B cell (primary cell): ENCODE results near the gene PARVB. TPM values are rescaled to one million over a fixed set of nuclear protein-coding genes. Genes with fewer than 3 reads are reported as not detected.

Source experiments
- ATAC-seq: fragments of 200-7000 bp; cut with Tn5 transposase; one replicate; pipeline ENCODE4 v1.10.0; 2021; ENCODE audit warnings: low read depth, mild to moderate bottlenecking, moderate number of reproducible peaks, moderate library complexity
- CTCF ChIA-PET: fragments of 350-600 bp; sonication (Branson Sonifier 250); formaldehyde crosslinking; loops from one replicate; lab custom pipeline; 2021; ENCODE audit warnings: antibody characterized with exemption, inconsistent platforms; lab: Charles Lee
- POLR2A ChIA-PET: fragments of 350-600 bp; sonication (Branson Sonifier 250); formaldehyde crosslinking; loops from one replicate; lab custom pipeline; 2021; ENCODE audit warnings: antibody characterized with exemption; lab: Charles Lee
- DNase-seq: peaks from one replicate; pipeline ENCODE4 v3.0.0; 2013
- H2AFZ ChIP-seq: 2 replicates; pipeline ENCODE4 v1.6.1; 2012; ENCODE audit warnings: mild to moderate bottlenecking, low read depth, low read length; ENCODE audit not compliant: insufficient read depth, poor library complexity, severe bottlenecking
- H3K27ac ChIP-seq, 2 donors: 1 replicate in 1 of 2; 2 replicates in 1 of 2; pipeline ENCODE4 v1.5.1; 2012 to 2013; ENCODE audit warnings: low read length in 2 of 2, mild to moderate bottlenecking in 2 of 2, moderate library complexity in 1 of 2
- H3K27me3 ChIP-seq, 4 experiments: fragments of 200-600 bp in 1 of 4; sonication (generic) in 1 of 4; replicated peaks in 1 of 4; 1 replicate in 2 of 4; 2 replicates in 2 of 4; pipeline versions ENCODE4 v1.6.1 to v1.7.0; 2013 to 2016; ENCODE audit warnings: low read length in 3 of 4, mild to moderate bottlenecking in 2 of 4, mixed read lengths in 1 of 4, moderate library complexity in 1 of 4; ENCODE audit not compliant: insufficient read depth in 4 of 4, control insufficient read depth in 3 of 4; ENCODE audit errors: control extremely low read depth in 1 of 4
- H3K36me3 ChIP-seq, 2 experiments: replicated peaks in 1 of 2; 1 replicate in 1 of 2; 2 replicates in 1 of 2; pipeline versions ENCODE4 v1.6.1 to v1.7.1; 2013; ENCODE audit warnings: low read length in 1 of 2; ENCODE audit not compliant: insufficient read depth in 2 of 2, control insufficient read depth in 1 of 2; ENCODE audit errors: control extremely low read depth in 1 of 2, extremely low read depth in 1 of 2
- H3K4me1 ChIP-seq, 2 donors: fragments of 200-600 bp in 1 of 2; sonication (generic) in 1 of 2; 1 replicate in 1 of 2; 2 replicates in 1 of 2; pipeline versions ENCODE4 v1.5.1 to v1.6.1; 2013 to 2017; ENCODE audit warnings: low read length in 2 of 2; ENCODE audit not compliant: control insufficient read depth in 2 of 2, insufficient read depth in 2 of 2
- H3K4me2 ChIP-seq: replicated peaks from 2 replicates; pipeline ENCODE3; 2012; ENCODE audit warnings: mild to moderate bottlenecking, low read depth, low read length; ENCODE audit not compliant: poor library complexity, severe bottlenecking
- H3K4me3 ChIP-seq, 5 experiments: fragments of 200-600 bp in 1 of 5; sonication (generic) in 1 of 5; 1 replicate in 3 of 5; 2 replicates in 2 of 5; pipeline versions ENCODE4 v1.5.1 to v1.7.0; 2011 to 2016; ENCODE audit warnings: low read length in 4 of 5, mild to moderate bottlenecking in 4 of 5, low read depth in 2 of 5, control low read depth in 1 of 5, moderate library complexity in 1 of 5; ENCODE audit not compliant: insufficient read depth in 1 of 5; ENCODE audit errors: control extremely low read depth in 1 of 5, extremely low read depth in 1 of 5
- H3K79me2 ChIP-seq: fragments of 200-600 bp; sonication (generic); one replicate; pipeline ENCODE4 v1.6.0; 2016; ENCODE audit warnings: low read length; ENCODE audit not compliant: control insufficient read depth, insufficient read depth
- H3K9ac ChIP-seq: fragments of 200-600 bp; sonication (generic); 2 replicates; pipeline ENCODE4 v1.6.1; 2017; ENCODE audit warnings: mild to moderate bottlenecking, low read length, moderate library complexity
- H3K9me3 ChIP-seq, 3 donors: one replicate each; pipeline versions ENCODE4 v1.6.1 to v1.7.1; 2013; ENCODE audit warnings: low read length in 2 of 3; ENCODE audit not compliant: control insufficient read depth in 2 of 3, insufficient read depth in 1 of 3; ENCODE audit errors: control extremely low read depth in 1 of 3
- H4K20me1 ChIP-seq: 2 replicates; pipeline ENCODE4 v1.6.0; 2012; ENCODE audit warnings: mild to moderate bottlenecking, low read length; ENCODE audit not compliant: insufficient read depth, control insufficient read depth, poor library complexity, severe bottlenecking
- H3K27ac Mint-ChIP-seq: one replicate; pipeline ENCODE4 v1.8.0; 2021; ENCODE audit warnings: mixed read lengths
- H3K27me3 Mint-ChIP-seq: one replicate; pipeline ENCODE4 v1.8.0; 2021; ENCODE audit warnings: mixed read lengths
- H3K4me1 Mint-ChIP-seq: one replicate; pipeline ENCODE4 v1.8.0; 2021; ENCODE audit warnings: mixed read lengths
- H3K4me3 Mint-ChIP-seq: one replicate; pipeline ENCODE4 v1.8.0; 2021; ENCODE audit warnings: mixed read lengths
- H3K9me3 Mint-ChIP-seq: one replicate; pipeline ENCODE4 v1.8.0; 2022; ENCODE audit warnings: mixed read lengths; ENCODE audit not compliant: insufficient read depth
- EZH2 ChIP-seq: IDR thresholded peaks from 2 replicates; pipeline ENCODE4 v1.6.1; 2012; ENCODE audit warnings: borderline replicate concordance, low read depth, mild to moderate bottlenecking, moderate library complexity, low read length; ENCODE audit not compliant: insufficient read depth, poor library complexity, severe bottlenecking
- WGBS: methylation state at CpG from one replicate; pipeline ENCODE4 v1.1.5; 2013; ENCODE audit warnings: missing lambda C conversion rate; ENCODE audit not compliant: insufficient coverage; 5-methylcytosine and 5-hydroxymethylcytosine counted together
- intact Hi-C: fragments of 100-400 bp; cut with micrococcal nuclease; formaldehyde crosslinking; loops from one replicate; pipeline ENCODE4 v1.10.0; 2022
- polyA plus RNA-seq: library from polyadenylated mRNA; depleted of rRNA; stranded (reverse); fragments of >200 nt; gene quantifications from 2 replicates; pipeline ENCODE4 v1.2.3, GENCODE V29; 2012
- total RNA-seq, 2 donors: library from RNA; stranded (reverse); fragments of 120-200 nt in 1 of 2; gene quantifications; 1 replicate in 1 of 2; 2 replicates in 1 of 2; pipeline versions ENCODE4 v1.2.3 to v1.2.4, GENCODE V29; 2013 to 2022
- TF ChIP-seq, protein P1 (sequence below): fragments of 200-600 bp; IDR thresholded peaks from one replicate; pipeline ENCODE4 v1.8.0; 2022; ENCODE audit warnings: antibody characterized with exemption, mild to moderate bottlenecking

Gene PARVB
- total and polyA plus RNA-seq, 2 donors (not counting 1 experiment from before 2014, with no cell fraction given): 48.0 to 49.4 TPM

DNA sequence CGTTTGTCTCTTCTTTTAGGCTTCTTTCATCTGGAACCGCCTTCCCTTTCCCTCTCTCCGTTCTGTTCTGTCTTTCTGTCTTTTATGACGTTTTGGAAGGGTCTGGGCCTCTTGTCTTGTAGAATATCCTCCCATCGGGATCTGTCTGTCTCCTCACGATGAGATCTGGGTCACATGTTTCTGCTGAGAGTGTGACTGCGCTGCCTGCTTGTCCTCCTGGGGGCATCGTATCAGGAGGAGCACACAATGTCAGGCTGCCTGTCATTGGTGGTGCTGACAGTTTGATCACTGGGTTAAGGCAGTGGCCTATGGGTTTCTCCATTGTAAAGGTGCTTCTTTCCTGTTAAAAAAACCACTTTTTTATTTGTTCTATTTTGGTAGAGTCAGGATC, 96.2 kb downstream of the PARVB start:
- CTCF ChIA-PET: interaction anchor here (1.2 kb wide), 1 partner anchor 127 kb away, joined by 3 read pairs; no protein-coding TSS in a partner anchor
- Histone ChIP-seq H3K36me3 (peaks cover 0 to 33% of the 10 kb centered on the region in 2 experiments), H3K4me1 (peaks cover 4 to 5% of the 10 kb centered on the region in 2 donors), H2AFZ (no peak overlapping the region), H3K9me3 (peaks cover 0 to 20% (median 3%) of the 10 kb centered on the region in 3 donors), H3K27ac (no peak overlapping the region), H3K4me3 (no peak overlapping the region), H3K9ac (no peak overlapping the region), H3K27me3 (no peaks in the 10 kb centered on the region), H3K4me2 (no peak overlapping the region), H3K79me2 (peaks cover 5% of the 10 kb centered on the region), H4K20me1 (peaks cover 6% of the 10 kb centered on the region)
- 95% methylated on average over 8 of the region's 8 CpGs for WGBS
- POLR2A ChIA-PET: no interaction called here
- Mint-ChIP-seq H3K9me3 (peaks cover 2% of the 10 kb centered on the region), H3K4me3 (no peak overlapping the region), H3K4me1 (peaks cover 5% of the 10 kb centered on the region), H3K27ac (no peak overlapping the region), H3K27me3 (no peaks in the 10 kb centered on the region)
- no peak for TF ChIP-seq EZH2
- DNase-seq (no peak), ATAC-seq (no peak)
- intact Hi-C loops: no loop called here

DNA sequence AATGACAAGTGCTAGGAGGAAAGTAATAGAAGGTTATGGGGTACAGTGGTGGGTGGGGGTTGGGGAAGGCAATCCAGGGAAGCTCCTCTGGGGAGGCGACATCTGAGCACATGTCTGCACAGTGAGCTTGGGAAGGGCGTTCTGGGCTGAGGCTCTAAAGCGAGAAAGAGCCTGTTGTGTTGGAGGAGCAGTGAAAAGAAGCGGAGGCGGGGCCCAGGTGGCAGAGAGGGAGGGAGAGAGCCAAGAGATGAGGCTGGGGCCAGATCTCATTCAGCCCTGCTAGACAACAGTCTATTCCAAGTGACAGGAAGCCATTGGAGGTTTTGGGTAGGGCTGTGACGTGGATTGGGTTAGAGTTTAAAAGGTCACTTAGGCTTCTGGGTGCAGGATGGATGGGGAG, 101.3 kb downstream of the PARVB start:
- Mint-ChIP-seq H3K4me1 (peaks cover 7% of the 10 kb centered on the region), H3K27ac (no peak overlapping the region), H3K9me3 (peaks cover 12% of the 10 kb centered on the region), H3K27me3 (no peaks in the 10 kb centered on the region), H3K4me3 (no peak overlapping the region)
- no peak overlapping the region for H3K27ac ChIP-seq
- intact Hi-C loops: no loop called here
- peaks cover 0 to 16% of the 10 kb centered on the region in 2 experiments for H3K36me3 ChIP-seq
- peaks cover 5% of the 10 kb centered on the region for H3K79me2 ChIP-seq
- no peak overlapping the region for H2AFZ ChIP-seq
- no peak for TF ChIP-seq EZH2
- TF ChIP-seq, protein P1, sequence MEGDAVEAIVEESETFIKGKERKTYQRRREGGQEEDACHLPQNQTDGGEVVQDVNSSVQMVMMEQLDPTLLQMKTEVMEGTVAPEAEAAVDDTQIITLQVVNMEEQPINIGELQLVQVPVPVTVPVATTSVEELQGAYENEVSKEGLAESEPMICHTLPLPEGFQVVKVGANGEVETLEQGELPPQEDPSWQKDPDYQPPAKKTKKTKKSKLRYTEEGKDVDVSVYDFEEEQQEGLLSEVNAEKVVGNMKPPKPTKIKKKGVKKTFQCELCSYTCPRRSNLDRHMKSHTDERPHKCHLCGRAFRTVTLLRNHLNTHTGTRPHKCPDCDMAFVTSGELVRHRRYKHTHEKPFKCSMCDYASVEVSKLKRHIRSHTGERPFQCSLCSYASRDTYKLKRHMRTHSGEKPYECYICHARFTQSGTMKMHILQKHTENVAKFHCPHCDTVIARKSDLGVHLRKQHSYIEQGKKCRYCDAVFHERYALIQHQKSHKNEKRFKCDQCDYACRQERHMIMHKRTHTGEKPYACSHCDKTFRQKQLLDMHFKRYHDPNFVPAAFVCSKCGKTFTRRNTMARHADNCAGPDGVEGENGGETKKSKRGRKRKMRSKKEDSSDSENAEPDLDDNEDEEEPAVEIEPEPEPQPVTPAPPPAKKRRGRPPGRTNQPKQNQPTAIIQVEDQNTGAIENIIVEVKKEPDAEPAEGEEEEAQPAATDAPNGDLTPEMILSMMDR: no peak
- no peak overlapping the region for H3K4me3 ChIP-seq
- H3K9ac ChIP-seq: no peak overlapping the region
- peaks cover 14% of the 10 kb centered on the region for H4K20me1 ChIP-seq
- H3K27me3 ChIP-seq: no peaks in the 10 kb centered on the region
- DNase-seq (no peak), ATAC-seq (no peak)
- no peak overlapping the region for H3K4me2 ChIP-seq
- H3K9me3 ChIP-seq: peaks cover 3 to 34% (median 19%) of the 10 kb centered on the region in 3 donors
- ChIA-PET POLR2A (no interaction called here), CTCF (no interaction called here)
- no peaks in the 10 kb centered on the region for H3K4me1 ChIP-seq
- 95% methylated on average over 6 of the region's 6 CpGs for WGBS
